ENCODE measurements around the gene ARHGEF38.

- no peak for TF ChIP-seq POLR2AphosphoS5 (IDR thresholded peaks at IDR 0.05; ENCODE audit: low read depth, low read length)
- TF ChIP-seq POLR2A (IDR thresholded peaks at IDR 0.05; ENCODE audit: low read depth, low read length): no peak
- TF ChIP-seq SPI1 (IDR thresholded peaks at IDR 0.05; ENCODE audit: low read depth, low read length): no peak
These were observed 19.9 kb downstream of the ARHGEF38 start for GRCh38 chr4:105572296-105572695.

Measured in GM12891 (cell line).